T-helper 22 cell (primary cell): Measurements from ENCODE around the gene MYG1.
"Not testable (repeated sequence)": the region's sequence is repeated elsewhere in the genome, so short reads cannot be mapped to it uniquely, and the experiment has no call there.

Source experiments
- DNase-seq: peaks from one replicate; pipeline ENCODE4 v3.0.0-alpha.2; 2020; ENCODE audit warnings: low read depth

Gene MYG1

DNA sequence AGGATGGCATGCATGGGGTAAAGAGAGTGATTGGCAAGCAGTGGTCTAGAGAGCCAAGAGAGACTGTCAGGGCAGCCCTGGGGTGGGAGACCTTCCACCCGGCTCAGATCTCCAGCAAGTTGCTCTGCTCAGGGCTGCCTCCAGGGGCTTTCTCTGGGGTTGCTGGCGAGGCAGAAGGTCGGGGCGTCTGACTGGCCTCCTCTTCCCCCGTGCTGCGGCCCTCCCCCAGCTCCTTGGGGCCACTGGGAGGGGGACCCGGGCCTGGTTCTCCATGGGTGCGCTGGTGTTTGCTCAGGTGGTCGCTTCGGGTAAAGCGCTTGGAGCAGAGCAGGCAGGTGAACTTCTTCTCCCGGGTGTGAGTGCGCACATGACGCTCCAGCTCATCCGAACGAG, 28.5 kb downstream of the MYG1 start:
- DNase-seq: no peak

DNA sequence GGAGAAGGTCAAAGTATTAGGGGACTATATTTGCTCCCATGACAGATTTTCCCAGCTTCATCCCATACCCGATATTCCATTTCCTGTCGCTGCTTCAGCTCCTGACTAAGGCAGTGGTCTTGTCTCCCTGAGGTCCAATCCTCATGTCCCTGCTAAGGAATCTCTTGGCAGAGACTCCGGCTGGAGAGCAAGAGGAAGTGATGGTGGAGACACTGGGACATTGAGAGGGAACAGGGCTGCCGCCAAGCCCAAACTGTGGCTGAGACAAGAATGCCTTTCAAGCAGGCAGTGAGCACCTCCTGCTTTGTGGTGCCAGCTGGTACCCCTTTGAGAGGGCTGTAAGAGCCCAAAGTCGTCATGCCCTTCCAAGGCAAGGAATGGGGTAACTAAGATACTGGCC, 31.2 kb downstream of the MYG1 start:
- no peak for DNase-seq

DNA sequence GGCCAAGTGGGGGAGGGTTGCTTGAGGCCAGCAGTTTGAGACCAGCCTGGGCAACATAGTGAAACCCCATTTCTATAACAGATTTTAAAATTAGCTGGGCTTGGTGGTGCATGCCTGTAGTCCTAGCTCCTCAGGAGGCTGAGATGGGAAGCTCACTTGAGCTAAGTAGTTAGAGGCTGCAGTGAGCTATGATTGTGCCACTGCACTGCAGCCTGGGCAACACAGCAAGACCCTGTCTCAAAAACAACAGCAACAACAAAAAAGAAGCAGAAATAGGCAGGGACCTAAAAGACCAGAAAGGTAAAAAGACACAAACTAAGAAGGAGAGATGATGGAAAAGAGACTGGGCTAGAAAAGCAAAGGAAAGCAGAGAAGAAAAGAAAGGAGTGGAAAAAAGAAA, 32.8 kb downstream of the MYG1 start:
- DNase-seq: not testable (repeated sequence)

DNA sequence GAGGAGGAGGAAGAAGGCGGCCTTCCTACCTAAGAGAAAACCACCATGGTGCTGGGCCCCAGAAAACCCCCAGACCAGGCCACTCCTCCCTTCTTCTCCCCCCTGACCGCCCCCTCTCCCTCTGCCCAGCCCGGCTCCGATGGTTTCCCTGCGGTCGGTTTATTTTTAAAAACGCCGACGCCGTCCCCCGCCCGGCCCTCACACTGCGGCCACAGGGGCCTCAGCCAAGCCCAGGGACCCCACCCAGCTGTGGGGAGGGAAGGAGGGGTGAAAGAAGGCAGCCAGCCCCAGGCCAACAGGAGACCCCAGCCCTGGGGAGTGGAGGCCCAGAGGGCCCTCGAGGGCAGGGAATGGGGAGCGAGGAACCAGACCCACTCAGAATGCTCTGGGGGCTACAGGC, 33.2 kb downstream of the MYG1 start:
- no peak for DNase-seq

DNA sequence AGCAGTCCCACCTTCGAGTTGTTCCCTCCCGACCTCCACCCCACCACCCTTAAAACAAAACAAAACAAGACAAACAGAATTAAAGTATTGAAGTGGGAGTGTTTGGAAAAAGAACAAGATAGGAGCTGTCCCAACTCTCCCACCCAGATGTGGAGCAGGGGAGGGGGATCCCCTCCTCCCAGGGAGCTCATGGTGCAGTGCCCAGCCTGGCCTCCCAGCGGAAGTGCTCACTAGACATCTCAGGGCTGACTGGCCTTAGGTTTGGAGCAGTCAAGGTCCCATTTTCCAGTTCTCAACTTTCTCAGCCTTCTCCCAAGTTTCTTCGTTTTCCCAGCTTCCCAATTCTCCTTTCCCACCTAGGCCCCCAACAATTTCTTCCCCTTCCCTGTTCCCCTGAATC, 33.8 kb downstream of the MYG1 start:
- no peak for DNase-seq

DNA sequence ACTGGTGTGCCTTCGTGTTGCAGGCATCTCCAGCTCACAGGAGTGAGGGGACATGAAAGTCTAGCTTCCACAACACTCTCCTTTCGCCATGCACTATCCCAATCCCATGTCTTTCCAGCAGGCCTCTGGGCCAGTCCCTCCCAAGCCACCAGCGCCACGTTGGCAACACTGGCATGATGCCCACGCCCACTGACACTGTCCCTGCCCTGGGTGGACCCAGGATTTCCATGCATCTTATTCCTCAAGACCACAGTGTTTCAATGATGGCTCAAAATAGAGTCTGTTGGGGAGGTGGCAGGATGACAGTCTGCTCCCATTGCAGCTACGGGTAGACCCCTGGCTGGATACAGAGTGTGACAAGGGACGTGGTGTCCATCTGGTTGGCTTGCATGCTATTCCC, 34.4 kb downstream of the MYG1 start:
- DNase-seq: no peak

DNA sequence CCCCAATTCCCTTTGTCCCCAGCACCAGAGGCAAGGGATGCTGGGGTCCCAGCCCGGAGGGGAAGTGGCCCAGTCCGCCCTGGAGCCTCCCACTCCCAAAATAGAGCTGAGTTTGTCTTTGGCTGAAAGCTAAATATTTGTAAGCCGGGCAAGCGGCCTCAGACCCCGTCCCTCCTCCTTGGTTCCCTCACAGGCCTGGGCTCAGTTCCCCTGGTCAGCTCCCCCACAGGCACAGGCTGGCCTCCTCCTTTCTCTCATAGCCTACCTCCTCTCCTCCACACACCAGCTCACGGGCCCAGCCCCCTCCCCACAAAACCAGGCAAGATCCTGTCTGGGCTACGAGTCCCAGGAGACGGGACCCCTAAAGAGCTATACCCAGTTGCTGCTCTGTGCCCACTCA, 35.3 kb downstream of the MYG1 start:
- DNase-seq: no peak

DNA sequence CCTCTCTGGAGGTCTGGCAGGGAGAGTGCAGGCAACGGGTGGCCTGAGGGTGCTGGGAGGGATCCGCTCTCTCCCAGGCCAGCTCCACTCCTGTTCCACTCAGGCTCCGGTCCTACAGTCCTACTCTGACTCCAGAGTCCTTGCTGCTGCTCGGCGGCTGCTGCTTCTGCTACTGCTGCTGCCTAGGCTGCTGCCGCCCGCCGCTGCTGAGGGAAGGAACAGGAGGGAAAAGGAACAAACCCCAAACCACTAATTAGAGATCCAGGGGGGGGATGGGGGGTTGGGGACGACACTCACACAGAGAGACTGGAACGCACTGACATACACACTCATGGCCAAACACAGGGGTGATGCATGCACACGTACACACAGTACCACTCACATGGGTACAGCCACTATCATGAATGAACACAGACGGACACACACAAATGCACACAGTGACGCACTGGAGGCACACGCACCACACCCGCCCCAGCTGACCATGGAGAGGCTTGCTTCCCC, 36.7 kb downstream of the MYG1 start, which contains the start of gene SP7:
Gene SP7 (minus strand): TSS at position 174 of the 501 bp plus-strand sequence. CDS start 708 bp downstream, outside the sequence.
- DNase-seq: no peak

DNA sequence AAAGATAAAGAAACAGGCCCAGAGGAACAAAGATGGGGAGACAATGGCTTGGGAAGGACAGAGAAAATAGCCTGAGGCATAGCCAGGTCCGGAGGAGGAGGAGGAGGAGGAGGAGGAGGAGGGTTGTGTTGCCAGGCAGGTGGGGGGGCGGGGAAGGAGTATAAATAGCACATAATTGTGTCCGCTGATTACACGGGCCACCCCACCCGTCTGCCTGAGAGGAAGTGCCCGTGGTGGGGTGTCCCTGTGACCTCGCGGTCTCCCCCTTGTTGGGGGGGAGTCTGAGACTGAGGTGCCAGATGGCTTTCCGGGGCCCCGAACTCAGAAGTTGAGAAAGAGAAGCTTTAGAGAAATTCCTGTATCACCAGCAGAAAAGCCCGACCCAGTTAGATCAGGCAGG, 38.5 kb downstream of the MYG1 start:
- no peak for DNase-seq

DNA sequence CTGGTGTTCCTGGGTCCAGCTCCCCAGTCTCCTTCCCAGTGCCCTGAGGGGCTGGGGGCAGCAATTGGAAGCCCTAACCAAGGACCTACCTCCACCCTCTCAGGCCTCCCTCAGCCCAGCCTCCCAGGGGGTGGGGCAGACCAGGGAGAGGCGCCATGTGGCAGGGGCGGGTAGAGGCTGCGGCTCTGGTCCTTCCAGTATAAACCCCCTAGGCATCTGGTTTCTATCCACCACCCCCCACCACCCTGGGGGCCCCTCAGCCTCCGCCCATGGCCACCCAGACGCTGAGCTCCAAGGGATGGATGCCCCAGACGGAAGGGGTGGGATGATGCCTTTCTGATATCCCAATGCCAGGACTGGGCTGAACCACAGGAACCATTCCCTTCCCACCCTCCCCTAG, 39.4 kb downstream of the MYG1 start:
- no peak for DNase-seq

DNA sequence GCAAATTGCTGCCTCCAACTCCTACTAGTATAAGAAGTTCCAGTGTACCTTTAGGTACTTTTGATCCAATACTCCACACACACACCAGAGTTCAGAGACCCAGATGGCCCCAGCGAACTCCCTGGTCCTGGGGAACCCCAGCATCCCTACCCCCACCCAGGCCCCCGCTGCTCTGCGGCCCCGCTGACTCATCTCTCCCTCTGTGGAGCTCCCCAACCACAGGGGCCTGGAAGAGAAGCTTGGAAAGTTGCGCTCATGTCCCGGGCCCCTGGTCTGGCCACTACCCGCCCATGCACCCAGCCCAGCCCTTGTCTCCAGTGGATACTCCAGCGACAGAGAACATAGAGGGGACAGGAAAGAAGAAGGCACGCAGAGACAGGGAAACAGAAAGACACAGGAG, 40.9 kb downstream of the MYG1 start:
- no peak for DNase-seq

DNA sequence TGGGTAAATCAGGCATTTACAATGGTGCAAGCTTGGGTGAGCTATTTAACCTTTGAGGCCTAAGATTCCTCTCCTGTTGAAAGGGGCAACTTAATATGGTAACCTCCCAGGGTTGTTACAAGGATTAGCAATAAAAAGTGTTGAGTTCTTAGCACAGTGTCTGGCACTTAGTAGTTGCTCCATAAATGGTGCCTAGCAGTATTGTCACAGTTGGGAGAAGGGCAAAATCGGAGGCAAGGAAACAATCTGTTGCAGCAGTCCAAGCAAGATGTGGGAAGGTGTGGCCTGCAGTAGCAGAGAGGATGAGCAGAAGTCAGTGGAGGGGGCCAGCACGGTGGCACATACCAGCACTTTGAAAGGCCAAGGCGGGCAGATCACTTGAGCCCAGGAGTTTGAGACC, 44.0 kb downstream of the MYG1 start:
- DNase-seq: no peak

DNA sequence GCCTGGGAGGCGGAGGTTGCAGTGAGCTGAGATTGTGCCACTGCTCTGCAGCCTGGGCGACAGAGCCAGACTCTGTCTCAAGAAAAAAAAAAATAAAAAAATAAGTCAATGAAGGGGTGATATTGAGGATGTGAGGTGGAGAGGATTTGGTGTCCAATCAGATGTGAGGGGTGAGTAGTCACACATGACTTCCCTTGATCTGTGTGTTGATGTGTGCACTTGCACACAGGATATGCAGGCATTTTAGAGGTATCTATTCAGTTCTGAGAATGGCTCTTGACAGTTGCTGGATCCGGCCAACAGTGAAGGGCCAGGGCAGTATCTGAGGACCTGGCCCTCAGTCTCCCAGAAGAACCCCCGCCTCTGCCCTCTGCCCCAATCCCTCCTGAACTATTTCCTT, 44.5 kb downstream of the MYG1 start:
- DNase-seq: no peak

DNA sequence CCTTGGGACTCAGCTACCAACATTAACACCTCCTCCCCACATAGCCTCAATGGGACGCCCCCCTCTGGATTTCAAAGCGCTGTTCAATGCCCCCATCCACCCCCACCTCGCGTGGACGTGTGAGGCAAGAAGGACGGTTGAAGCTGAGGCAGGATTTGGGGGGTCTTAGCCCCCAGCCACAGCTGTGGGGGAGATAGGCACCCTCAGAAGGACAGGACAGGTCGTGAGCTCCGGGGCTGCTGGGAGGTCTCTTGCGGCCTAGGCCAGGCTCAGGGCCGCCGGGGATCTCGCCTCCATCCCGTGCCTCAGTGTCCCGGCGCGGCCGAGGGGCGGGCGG, 45.0 kb downstream of the MYG1 start:
- no peak for DNase-seq

DNA sequence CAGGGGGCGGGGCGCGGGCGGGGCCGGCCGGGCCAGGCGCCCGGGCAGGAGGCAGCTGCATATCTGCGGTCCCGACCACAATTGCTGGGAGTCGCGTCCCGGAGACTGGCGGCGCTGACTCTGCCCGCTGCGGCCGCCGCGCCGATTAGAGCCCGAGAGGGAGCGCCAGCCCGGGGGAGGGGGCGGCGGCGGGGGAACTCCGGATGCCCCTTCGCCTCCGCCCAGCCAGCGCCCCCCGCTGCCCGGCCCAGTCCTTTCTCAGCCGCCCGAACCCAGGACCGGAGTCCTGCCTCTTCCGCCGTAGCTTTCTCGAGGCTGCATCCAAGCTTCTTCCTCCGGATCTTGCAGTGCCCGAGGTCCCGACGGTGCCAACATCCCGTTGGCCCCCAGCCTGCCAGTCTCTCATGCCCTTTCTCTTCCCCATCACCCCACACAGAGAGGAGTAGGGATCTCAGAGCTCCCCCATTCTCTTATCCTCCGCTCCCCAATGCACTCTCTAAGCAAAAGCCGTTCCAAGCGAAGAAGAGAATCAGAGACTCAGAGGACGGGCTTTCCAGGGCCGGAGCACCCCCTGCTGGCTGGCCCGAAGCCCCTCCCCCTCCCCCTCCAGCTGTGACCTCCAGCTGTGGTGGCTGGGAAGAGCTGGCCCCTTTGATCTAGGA, 45.5 kb downstream of the MYG1 start:
- peak; percentile 46 for DNase-seq

DNA sequence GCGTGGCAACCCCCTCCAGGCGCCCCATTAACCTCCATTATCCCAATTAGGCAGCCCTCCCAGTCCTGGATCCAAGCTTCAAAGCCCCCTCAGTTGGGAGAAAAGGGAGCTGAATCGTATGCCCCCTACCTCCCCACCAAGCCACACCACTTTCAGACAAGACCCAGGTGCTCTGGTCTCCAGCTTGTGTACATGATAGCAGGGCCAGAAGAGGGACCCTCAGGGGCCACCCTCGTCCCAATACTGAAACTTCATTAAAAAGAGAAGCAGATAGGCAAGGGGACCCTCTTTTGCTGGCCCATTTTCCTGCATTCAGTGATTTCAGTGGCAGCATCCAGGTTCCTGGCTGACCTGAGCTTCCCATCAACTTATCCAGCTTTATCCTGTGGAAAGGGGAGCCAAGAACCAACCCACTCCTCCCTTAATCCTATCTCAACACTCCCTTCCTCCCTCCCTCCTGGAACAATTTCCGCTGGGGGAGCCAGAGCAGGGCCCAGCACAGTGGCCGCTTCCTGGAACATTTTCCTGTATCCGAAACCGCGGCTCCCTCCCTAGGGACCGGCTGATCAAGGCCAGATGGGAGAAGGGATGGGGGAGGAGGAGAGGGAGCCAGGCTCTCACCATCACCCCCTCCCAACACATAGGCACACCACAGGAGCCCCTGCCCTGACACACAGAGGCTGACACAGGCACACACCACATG, 46.1 kb downstream of the MYG1 start:
- DNase-seq: no peak

DNA sequence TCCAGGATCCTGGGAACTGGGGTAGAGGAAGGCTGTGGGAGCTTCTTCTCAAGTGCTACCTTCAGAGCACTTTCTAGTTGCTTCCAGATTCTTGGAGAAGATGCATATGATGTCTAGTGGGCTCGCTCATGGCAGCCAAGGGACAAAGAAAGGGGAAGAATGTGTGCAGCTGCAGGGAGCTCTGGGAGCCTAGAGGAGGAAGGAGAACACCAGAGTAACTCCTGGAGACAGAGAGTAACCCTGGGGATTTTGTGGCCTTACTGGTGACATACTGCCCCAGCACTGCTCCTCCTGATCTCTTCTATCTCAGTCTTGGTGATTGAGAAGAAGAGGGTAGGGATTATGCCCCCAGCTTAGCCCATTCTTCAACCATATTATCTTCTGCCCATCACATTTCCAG, 47.0 kb downstream of the MYG1 start:
- no peak for DNase-seq

DNA sequence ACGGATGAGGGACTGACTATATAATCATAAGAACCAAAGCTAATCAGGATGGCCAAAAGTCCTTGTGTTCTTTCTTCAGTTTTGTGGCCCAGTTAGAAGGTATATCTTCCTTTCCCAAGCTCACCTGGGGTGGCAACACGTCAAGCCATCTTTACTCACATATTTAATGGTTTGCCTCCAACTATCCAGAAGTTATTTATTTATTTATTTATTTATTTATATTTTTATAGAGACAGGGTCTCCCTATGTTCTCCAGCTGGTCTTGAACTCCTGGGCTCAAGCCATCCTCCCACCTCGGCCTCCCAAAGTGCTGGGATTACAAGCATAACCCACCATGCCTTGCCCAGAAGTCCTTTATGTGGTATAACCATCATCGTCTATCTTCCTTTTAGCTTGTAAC, 48.4 kb downstream of the MYG1 start:
- DNase-seq: no peak

DNA sequence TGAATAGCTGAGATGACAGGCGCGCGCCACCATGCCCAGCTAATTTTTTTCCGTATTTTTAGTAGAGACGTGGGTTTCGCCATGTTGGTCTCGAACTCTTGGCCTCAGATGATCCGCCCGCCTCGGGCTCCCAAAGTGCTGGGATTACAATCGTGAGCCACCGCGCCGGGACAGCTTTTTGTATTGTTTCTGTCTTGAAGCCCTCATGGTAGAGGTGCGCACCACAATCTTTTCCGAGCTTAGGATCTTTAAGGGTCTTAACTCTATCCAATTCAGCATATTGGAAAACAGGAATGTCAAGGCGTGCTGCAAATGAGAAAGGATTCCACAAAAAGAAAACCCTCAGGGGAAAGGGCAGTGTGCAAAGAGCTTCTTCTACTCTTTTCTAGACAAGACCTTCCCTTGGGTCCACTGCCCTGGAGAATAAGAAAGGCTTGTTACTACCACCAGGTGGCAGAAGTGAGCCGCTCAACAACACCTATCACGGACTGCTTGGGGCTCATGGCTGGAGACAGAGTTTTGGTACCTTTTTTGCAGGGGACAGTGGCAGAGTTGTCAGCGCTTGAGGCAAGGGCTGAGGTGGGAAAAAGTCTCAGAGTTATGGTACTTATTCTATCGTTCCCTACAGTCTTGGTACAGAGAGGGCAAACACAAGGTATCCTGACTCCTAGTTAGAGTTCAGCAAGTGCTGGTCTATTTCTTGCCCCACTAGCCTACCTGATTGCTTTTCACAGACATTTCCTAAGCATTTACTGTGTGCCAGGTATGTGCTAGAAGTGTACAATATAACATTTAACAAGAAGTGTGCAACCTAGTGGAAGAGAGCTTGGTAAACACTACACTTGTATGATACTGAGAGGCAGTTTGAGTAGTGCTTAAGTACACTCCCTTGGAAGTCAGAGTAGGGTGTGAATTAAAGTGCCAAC, 53.1 kb downstream of the MYG1 start:
- DNase-seq: peak; percentile 56

DNA sequence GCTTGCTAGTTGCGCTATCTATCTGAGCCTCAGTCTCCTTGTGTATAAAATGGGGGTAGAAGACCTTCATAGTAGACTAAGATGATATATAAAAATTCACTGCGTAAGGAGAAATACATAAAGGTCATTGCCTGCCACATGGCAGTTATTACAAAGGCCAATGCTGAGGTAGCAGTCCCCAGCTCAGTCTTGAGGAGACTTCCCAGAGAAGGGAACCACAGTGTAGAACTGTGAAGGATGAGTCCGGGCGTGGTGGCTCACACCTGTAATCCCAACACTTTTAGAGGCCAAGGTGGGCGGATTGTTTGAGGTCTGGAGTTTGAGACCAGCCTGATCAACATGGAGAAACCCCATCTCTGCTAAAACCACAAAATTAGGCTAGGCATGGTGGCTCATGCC, 53.8 kb downstream of the MYG1 start:
- no peak for DNase-seq

DNA sequence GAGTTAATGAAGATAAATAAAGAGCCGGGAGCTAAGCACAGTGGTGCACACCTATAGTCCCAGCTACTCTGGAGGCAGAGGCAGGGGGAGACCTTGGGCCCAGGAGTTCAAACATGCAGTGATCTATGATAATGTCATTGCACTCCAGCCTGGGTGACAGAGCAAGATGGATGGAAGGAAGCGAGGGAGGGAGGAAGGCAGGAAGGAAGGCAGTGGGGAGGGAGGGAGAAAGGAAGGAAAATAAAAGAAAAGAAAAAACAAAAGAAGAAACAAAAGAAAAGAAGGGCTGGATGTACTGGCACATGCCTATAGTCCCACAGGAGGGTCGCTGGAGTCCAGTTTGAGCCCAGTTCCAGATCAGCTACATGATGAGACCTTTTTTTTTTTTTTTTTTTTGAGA, 55.6 kb downstream of the MYG1 start:
- no peak for DNase-seq
